Ovary (tissue), 9 donors: ENCODE data around the gene DNAH12. TPM values are rescaled to one million over a fixed set of nuclear protein-coding genes. Genes with fewer than 3 reads are reported as not detected.
"Not testable (repeated sequence)": the region's sequence is repeated elsewhere in the genome, so short reads cannot be mapped to it uniquely, and the experiment has no call there.

Experiments
- DNase-seq, 5 donors: peaks; one replicate each; pipeline ENCODE4 v3.0.0-alpha.2; 2019 to 2020
- H3K27ac ChIP-seq, 2 donors: fragments of 200-600 bp; one replicate each; pipeline versions ENCODE4 v1.5.1 to v1.8.0; 2019 to 2022
- H3K27me3 ChIP-seq: fragments of 200-600 bp; one replicate; pipeline ENCODE4 v1.8.0; 2022
- H3K36me3 ChIP-seq: fragments of 200-600 bp; sonication (generic); one replicate; pipeline ENCODE4 v1.5.1; 2019
- H3K4me1 ChIP-seq: one replicate; pipeline ENCODE4 v1.8.1; 2013; ENCODE audit warnings: mild to moderate bottlenecking, moderate library complexity; ENCODE audit not compliant: insufficient read depth
- H3K4me3 ChIP-seq: fragments of 200-600 bp; sonication (generic); one replicate; pipeline ENCODE4 v1.5.1; 2017
- H3K9me3 ChIP-seq, 2 donors: fragments of 200-600 bp in 1 of 2; sonication (generic) in 1 of 2; one replicate each; pipeline versions ENCODE4 v1.5.1 to v1.8.1; 2013 to 2019; ENCODE audit warnings: mild to moderate bottlenecking in 1 of 2, moderate library complexity in 1 of 2
- CTCF ChIP-seq, 3 donors: fragments of 450-650 bp in 2 of 3; fragments of 200-600 bp in 1 of 3; IDR thresholded peaks; one replicate each; pipeline versions ENCODE4 v1.5.1 to v1.8.0; 2016 to 2022; ENCODE audit warnings: antibody characterized with exemption in 3 of 3, mild to moderate bottlenecking in 1 of 3
- EP300 ChIP-seq: sonication (generic); formaldehyde crosslinking; IDR thresholded peaks from one replicate; pipeline ENCODE4 v1.6.1; 2017; ENCODE audit warnings: antibody characterized with exemption
- POLR2A ChIP-seq: fragments of 450-650 bp; IDR thresholded peaks from one replicate; pipeline ENCODE4 v1.6.1; 2017; ENCODE audit warnings: antibody characterized with exemption, mild to moderate bottlenecking, moderate library complexity
- WGBS, 3 donors: extraction: QIAGEN DNeasy Blood & Tissue Kit in 1 of 3; methylation state at CpG; one replicate each; pipeline versions ENCODE4 v1.1.5 to v1.1.7; 2013 to 2017; 5-methylcytosine and 5-hydroxymethylcytosine counted together
- intact Hi-C, 4 donors: fragments of 100-400 bp; cut with DNase I; formaldehyde crosslinking; loops; one replicate each; pipeline versions ENCODE4 v1.11.0 to v1.15.1; 2022 to 2023
- polyA plus RNA-seq, 2 donors: library from polyadenylated mRNA; stranded (reverse); fragments of 200-250 nt in 1 of 2; fragments of 350-450 nt in 1 of 2; fragmentation: Illumina TruSeq in 1 of 2; extraction: RNeasy Lipid Tissue Mini Kit (QIAGEN cat#74804) in 1 of 2; gene quantifications; one replicate each; pipeline ENCODE4 v1.2.3, GENCODE V29; 2013 to 2014
- total RNA-seq, 7 donors: library from RNA; depleted of rRNA in 2 of 7; stranded (reverse); fragments of >200 nt in 2 of 7; fragmentation: NEBNext Ultra II Directional in 3 of 7; extraction: Animal tissue kit (Norgen Biotek cat#: 25700) in 3 of 7; gene quantifications; one replicate each; pipeline versions ENCODE4 v1.1.0 to v1.2.4, GENCODE V29; 2016 to 2023
- donor health status: DM: no; HTN: no; CAD: no; lungs with moderate emphysema.
- donor health status: DM: no; HTN: no; CAD: no.
- donor health status: Bipolar disorder and iron deficiency.
- donor health status: DM: yes; HTN: yes; CAD: no.
- donor health status: DM: no; HTN: no; CAD: no.
- donor health status: DM: yes; HTN: yes; CAD: no.

DNAH12 gene
- total and polyA plus RNA-seq, 9 donors, result 0.20 to 20.1 (median 0.92) TPM

GRCh38 chr3:57505901-57506300, 38.2 kb downstream of the DNAH12 start:
- DNase-seq, result no peak
- H3K9me3 ChIP-seq, result no peaks in the 10 kb centered on the region
- intact Hi-C loops, result no loop called here
- peaks cover 1% of the 10 kb centered on the region for H3K4me1 ChIP-seq
- 72 to 82% (median 76%) methylated on average over 1 of the region's 1 CpG for WGBS, 3 donors
- H3K27me3 ChIP-seq, result no peaks in the 10 kb centered on the region
- TF ChIP-seq POLR2A (no peak), EP300 (no peak), CTCF (IDR thresholded peaks at IDR 0.05) (no peak)
- H3K36me3 ChIP-seq, result no peaks in the 10 kb centered on the region
- no peak overlapping the region for H3K4me3 ChIP-seq
- H3K27ac ChIP-seq, result no peak overlapping the region

GRCh38 chr3:57500506-57500905, 43.6 kb downstream of the DNAH12 start:
- intact Hi-C loops, result no loop called here
- WGBS, 3 donors, result 45 to 60% (median 50%) methylated on average over 2 of the region's 2 CpGs
- no peak for DNase-seq
- Histone ChIP-seq H3K27me3 (no peaks in the 10 kb centered on the region), H3K4me1 (no peaks in the 10 kb centered on the region), H3K9me3 (no peaks in the 10 kb centered on the region), H3K36me3 (no peaks in the 10 kb centered on the region), H3K27ac (no peak overlapping the region), H3K4me3 (no peak overlapping the region)
- TF ChIP-seq EP300, result no peak
- no peak for TF ChIP-seq POLR2A
- TF ChIP-seq CTCF (IDR thresholded peaks at IDR 0.05), result no peak

GRCh38 chr3:57497904-57498303, 46.2 kb downstream of the DNAH12 start:
- Histone ChIP-seq H3K36me3 (no peaks in the 10 kb centered on the region), H3K27ac (no peak overlapping the region), H3K4me3 (no peak overlapping the region), H3K9me3 (no peaks in the 10 kb centered on the region), H3K4me1 (no peaks in the 10 kb centered on the region), H3K27me3 (no peaks in the 10 kb centered on the region)
- DNase-seq, result no peak
- no peak for TF ChIP-seq EP300
- no peak for TF ChIP-seq POLR2A
- TF ChIP-seq CTCF (IDR thresholded peaks at IDR 0.05), result no peak
- intact Hi-C loops, result no loop called here

- intact Hi-C loops, result no loop called here
- TF ChIP-seq CTCF (IDR thresholded peaks at IDR 0.05) (no peak), EP300 (no peak), POLR2A (no peak)
- 78 to 90% (median 82%) methylated on average over 1 of the region's 1 CpG for WGBS, 3 donors
Observed at GRCh38 chr3:57484563-57484962, 59.6 kb downstream of the DNAH12 start.

GRCh38 chr3:57477193-57477592, 67.0 kb downstream of the DNAH12 start:
- DNase-seq, H3K4me3 ChIP-seq, H3K27ac ChIP-seq, H3K4me1 ChIP-seq, H3K9me3 ChIP-seq, intact Hi-C loops, H3K36me3 ChIP-seq, H3K27me3 ChIP-seq: not testable (repeated sequence)
- WGBS, 3 donors, result 96 to 97% (median 96%) methylated on average over 13 of the region's 13 CpGs

More at GRCh38 chr3:57484563-57484962, 59.6 kb downstream of the DNAH12 start:
- no peaks in the 10 kb centered on the region for H3K4me1 ChIP-seq
- no peaks in the 10 kb centered on the region for H3K9me3 ChIP-seq
- H3K27ac ChIP-seq, result no peak overlapping the region
- no peaks in the 10 kb centered on the region for H3K36me3 ChIP-seq
- DNase-seq, result no peak
- no peaks in the 10 kb centered on the region for H3K27me3 ChIP-seq
- no peak overlapping the region for H3K4me3 ChIP-seq
